ENCODE data around the gene NDFIP2. TPM values are rescaled to one million over a fixed set of nuclear protein-coding genes. Genes with fewer than 3 reads are reported as not detected.
A peak's percentile ranks its signal among the peaks of the same experiment; 100 is the strongest.

Gene NDFIP2
- total RNA-seq, 1 donor from 2014 or later = 53.8 TPM

DNA sequence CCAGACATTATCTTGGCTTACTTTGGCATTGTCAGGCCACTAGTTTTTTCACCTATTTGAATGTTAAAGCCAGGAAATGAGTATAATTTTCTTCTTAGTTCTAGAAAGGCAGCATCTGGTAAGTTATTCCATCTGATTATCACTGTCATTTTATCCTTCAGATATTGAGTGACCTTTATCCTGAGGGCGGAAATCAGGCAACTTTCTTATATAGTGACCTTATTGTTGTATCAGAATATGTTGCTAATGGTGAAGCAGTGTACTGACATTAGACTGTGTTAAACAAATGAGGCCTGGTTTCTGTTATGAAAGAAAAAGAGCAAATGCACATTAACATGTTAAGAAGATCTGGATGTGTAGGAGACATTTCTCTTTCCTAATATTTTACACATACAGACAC lies 5.4 kb upstream of the NDFIP2 start:
- H3K4me1 Mint-ChIP-seq (ENCODE audit: low read depth) = no peaks in the 10 kb centered on the region
- H3K27ac Mint-ChIP-seq = no peak overlapping the region

DNA sequence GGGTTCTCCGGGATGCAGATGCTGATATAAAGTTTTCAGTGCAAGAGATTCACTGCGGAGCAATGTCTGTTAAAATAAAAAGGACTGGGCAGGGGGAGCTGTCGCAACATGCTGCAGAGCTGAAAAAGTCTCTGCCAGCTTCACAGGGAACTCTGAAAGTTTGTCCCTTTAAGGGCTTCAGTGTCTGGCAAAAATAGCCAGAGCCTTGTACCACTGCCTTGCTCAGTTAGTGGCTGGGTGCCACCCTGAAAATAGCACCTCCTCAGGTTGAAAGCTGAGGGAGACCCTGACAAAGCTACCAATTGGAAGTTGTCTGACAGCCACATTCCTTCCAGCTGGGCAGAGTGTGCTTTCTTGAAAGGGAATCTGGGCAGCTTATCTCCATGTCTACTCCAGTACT lies 3.0 kb upstream of the NDFIP2 start:
- Mint-ChIP-seq H3K27ac (no peak overlapping the region), H3K4me1 (ENCODE audit: low read depth) (peaks cover 4% of the 10 kb centered on the region), H3K27me3 (peaks cover 15% of the 10 kb centered on the region), H3K4me3 (ENCODE audit: low read depth) (no peak overlapping the region), H3K36me3 (ENCODE audit: insufficient read depth) (no peaks in the 10 kb centered on the region), H3K9me3 (ENCODE audit: low read depth) (peaks cover 7% of the 10 kb centered on the region)
- TF ChIP-seq, protein P1, sequence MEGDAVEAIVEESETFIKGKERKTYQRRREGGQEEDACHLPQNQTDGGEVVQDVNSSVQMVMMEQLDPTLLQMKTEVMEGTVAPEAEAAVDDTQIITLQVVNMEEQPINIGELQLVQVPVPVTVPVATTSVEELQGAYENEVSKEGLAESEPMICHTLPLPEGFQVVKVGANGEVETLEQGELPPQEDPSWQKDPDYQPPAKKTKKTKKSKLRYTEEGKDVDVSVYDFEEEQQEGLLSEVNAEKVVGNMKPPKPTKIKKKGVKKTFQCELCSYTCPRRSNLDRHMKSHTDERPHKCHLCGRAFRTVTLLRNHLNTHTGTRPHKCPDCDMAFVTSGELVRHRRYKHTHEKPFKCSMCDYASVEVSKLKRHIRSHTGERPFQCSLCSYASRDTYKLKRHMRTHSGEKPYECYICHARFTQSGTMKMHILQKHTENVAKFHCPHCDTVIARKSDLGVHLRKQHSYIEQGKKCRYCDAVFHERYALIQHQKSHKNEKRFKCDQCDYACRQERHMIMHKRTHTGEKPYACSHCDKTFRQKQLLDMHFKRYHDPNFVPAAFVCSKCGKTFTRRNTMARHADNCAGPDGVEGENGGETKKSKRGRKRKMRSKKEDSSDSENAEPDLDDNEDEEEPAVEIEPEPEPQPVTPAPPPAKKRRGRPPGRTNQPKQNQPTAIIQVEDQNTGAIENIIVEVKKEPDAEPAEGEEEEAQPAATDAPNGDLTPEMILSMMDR (IDR thresholded peaks at IDR 0.05; ENCODE audit: unreplicated experiment) = no peak
- DNase-seq (ENCODE audit: low spot score, unreplicated experiment) = no peak

More for the DNA sequence above, 5.4 kb upstream of the NDFIP2 start:
- Mint-ChIP-seq H3K36me3 (ENCODE audit: insufficient read depth) (no peaks in the 10 kb centered on the region), H3K4me3 (ENCODE audit: low read depth) (no peak overlapping the region), H3K9me3 (ENCODE audit: low read depth) (peaks cover 7% of the 10 kb centered on the region), H3K27me3 (peaks cover 15% of the 10 kb centered on the region)
- DNase-seq (ENCODE audit: low spot score, unreplicated experiment) = no peak
- TF ChIP-seq, protein P1 (IDR thresholded peaks at IDR 0.05; ENCODE audit: unreplicated experiment) = no peak

DNA sequence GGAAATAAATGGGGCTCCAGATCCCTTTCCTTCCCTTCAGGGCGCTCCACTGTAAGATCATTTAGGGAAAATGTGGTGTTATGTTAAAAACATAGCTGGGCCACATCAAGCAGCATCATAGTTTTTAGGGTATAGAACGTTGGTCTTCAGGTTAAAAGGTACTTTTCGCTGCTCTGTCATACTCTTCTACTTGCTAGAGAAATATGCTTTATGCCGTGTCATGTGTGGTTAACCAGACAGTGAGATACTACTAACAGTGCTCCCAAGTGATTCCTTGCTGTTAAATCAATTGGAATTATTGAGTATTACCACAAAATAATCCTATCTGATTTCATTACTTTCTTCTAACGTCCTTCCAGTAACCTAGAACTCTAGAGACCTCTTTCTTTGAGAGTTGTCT lies 1.1 kb upstream of the NDFIP2 start:
- no peak for DNase-seq (ENCODE audit: low spot score, unreplicated experiment)
- Mint-ChIP-seq H3K27ac (peak overlapping the region; percentile 97), H3K4me1 (ENCODE audit: low read depth) (peaks cover 21% of the 10 kb centered on the region), H3K9me3 (ENCODE audit: low read depth) (no peaks in the 10 kb centered on the region), H3K36me3 (ENCODE audit: insufficient read depth) (no peaks in the 10 kb centered on the region), H3K27me3 (peaks cover 15% of the 10 kb centered on the region), H3K4me3 (ENCODE audit: low read depth) (peak overlapping the region; percentile 90)
- TF ChIP-seq, protein P1 (IDR thresholded peaks at IDR 0.05; ENCODE audit: unreplicated experiment) = no peak

DNA sequence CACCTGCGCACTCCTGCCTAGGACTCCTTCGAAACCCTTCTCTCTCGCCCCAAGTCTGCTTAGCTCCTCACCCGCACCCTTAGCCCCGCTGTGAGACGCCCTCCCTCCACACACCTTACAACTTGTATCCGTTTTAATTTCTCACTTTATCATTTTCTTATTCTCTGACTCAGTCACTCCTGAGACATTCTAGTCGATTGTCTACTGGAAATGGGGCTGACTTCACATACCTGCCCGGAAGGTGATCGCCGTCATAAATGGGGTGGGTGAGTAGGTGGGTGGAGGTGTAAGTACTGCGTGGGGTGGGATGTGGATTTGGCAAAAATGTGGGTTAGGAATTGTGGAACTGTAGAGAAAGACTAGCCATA lies 714 bp downstream of the NDFIP2 start:
- TF ChIP-seq, protein P1 (IDR thresholded peaks at IDR 0.05; ENCODE audit: unreplicated experiment) = no peak
- Mint-ChIP-seq H3K4me3 (ENCODE audit: low read depth) (peak overlapping the region; percentile 90), H3K9me3 (ENCODE audit: low read depth) (no peaks in the 10 kb centered on the region), H3K27me3 (peaks cover 15% of the 10 kb centered on the region), H3K27ac (peak overlapping the region; percentile 97), H3K36me3 (ENCODE audit: insufficient read depth) (no peaks in the 10 kb centered on the region), H3K4me1 (ENCODE audit: low read depth) (peaks cover 34% of the 10 kb centered on the region)
- DNase-seq (ENCODE audit: low spot score, unreplicated experiment) = no peak

DNA sequence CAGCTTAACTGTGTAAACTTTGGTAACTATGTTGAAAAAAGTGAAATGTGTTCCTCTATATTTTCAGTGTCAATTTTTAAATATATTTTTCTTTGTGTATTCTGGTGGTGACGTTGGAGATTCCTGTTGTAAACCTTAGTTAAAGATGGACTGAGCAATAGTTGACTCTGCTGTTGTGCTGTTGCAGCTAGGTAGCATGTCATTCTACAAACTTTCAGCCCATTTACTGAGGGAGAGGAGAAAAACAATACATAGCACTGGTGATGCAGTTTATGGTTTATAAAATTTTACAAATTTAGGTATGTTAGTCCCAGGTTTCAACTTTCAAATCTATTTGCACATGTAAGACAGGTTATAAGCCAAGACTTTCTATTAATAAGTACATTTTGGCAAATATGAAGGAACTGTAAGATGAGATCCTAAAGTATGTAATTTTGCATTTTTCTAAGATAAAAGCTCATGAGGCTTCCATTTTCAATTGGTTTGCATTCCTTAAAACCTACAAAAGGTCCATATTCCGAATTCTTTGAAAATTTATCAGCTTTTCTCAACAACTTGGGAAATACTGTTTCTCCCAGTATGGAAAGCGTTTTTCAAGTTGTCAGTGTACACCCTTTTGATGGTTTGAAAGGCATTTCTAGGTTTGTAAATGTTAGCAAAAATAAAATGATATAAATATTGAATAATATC lies 1.5 kb downstream of the NDFIP2 start:
- Mint-ChIP-seq H3K36me3 (ENCODE audit: insufficient read depth) (no peaks in the 10 kb centered on the region), H3K27ac (peak overlapping the region; percentile 97), H3K4me3 (ENCODE audit: low read depth) (peak overlapping the region; percentile 90), H3K4me1 (ENCODE audit: low read depth) (peaks cover 40% of the 10 kb centered on the region), H3K27me3 (peaks cover 15% of the 10 kb centered on the region), H3K9me3 (ENCODE audit: low read depth) (no peaks in the 10 kb centered on the region)
- no peak for DNase-seq (ENCODE audit: low spot score, unreplicated experiment)
- TF ChIP-seq, protein P1 (IDR thresholded peaks at IDR 0.05; ENCODE audit: unreplicated experiment) = no peak

Measured in progenitor cell of endocrine pancreas (in vitro differentiated cells).